DOHH2 (cell line): Measurements from ENCODE around the gene SORBS1.

Source experiments
- EZH2phosphoT487 ChIP-seq: fragments of 200-600 bp; sonication (generic); IDR thresholded peaks from 2 replicates; pipeline ENCODE4 v1.6.1; 2017; ENCODE audit warnings: borderline replicate concordance, mild to moderate bottlenecking, antibody characterized with exemption, low read length, moderate library complexity, mixed read lengths
- TF ChIP-seq, protein P1 (sequence below): fragments of 200-600 bp; sonication (generic); IDR thresholded peaks from one replicate; pipeline ENCODE4 v1.5.1; 2014; ENCODE audit warnings: antibody characterized with exemption, mild to moderate bottlenecking, low read depth, low read length; ENCODE audit not compliant: poor library complexity, severe bottlenecking

DNA sequence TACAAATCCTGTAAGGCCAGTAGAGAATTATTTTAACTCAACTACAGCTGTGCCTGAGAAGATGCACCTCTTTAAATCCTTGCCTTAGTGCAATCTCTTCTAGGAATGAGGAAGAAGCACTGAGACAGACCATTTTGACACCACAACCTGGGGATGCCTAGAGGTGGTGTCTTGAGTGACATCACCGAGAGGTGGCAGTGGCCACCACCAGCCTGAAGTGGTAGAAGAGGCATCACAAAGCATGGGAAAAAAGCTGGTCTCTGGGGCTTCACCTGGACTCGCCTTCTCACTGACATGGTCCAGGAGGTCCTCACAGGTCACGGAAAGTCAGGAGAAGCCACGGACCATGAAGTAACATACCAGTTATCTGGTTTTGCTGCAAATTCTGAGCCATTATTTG lies 171.2 kb downstream of the SORBS1 start:
- TF ChIP-seq, protein P1, sequence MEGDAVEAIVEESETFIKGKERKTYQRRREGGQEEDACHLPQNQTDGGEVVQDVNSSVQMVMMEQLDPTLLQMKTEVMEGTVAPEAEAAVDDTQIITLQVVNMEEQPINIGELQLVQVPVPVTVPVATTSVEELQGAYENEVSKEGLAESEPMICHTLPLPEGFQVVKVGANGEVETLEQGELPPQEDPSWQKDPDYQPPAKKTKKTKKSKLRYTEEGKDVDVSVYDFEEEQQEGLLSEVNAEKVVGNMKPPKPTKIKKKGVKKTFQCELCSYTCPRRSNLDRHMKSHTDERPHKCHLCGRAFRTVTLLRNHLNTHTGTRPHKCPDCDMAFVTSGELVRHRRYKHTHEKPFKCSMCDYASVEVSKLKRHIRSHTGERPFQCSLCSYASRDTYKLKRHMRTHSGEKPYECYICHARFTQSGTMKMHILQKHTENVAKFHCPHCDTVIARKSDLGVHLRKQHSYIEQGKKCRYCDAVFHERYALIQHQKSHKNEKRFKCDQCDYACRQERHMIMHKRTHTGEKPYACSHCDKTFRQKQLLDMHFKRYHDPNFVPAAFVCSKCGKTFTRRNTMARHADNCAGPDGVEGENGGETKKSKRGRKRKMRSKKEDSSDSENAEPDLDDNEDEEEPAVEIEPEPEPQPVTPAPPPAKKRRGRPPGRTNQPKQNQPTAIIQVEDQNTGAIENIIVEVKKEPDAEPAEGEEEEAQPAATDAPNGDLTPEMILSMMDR: no peak
- no peak for TF ChIP-seq EZH2phosphoT487
